GM19463 (cell line): ENCODE results near the gene MLXIP.
"Not testable (repeated sequence)": the region's sequence is repeated elsewhere in the genome, so short reads cannot be mapped to it uniquely, and the experiment has no call there.

Experiments
- ATAC-seq: cut with Tn5 transposase; IDR thresholded peaks from one replicate; pipeline ENCODE4 v1.9.1; 2021; ENCODE audit warnings: mild to moderate bottlenecking, moderate library complexity; ENCODE audit not compliant: unreplicated experiment

Gene MLXIP

GRCh38 chr12:122078141-122079032 is at the start of gene MLXIP:
Gene MLXIP (plus strand): TSS chr12:122078756. CDS start chr12:122078854, 98 bp downstream.
- peak; percentile 65 for ATAC-seq

- no peak for ATAC-seq
These were observed 49.5 kb upstream of the MLXIP start for GRCh38 chr12:122028905-122029560.

GRCh38 chr12:122029620-122030423 is 48.7 kb upstream of the MLXIP start:
- no peak for ATAC-seq

- no peak for ATAC-seq
These were observed 48.0 kb upstream of the MLXIP start for GRCh38 chr12:122030424-122031035.

- ATAC-seq: no peak
These were observed 47.0 kb upstream of the MLXIP start for GRCh38 chr12:122031342-122032216.

GRCh38 chr12:122032580-122032979 is 46.0 kb upstream of the MLXIP start:
- ATAC-seq: no peak

GRCh38 chr12:122035292-122035691 is 43.3 kb upstream of the MLXIP start:
- ATAC-seq: no peak

- ATAC-seq: no peak
These were observed 42.4 kb upstream of the MLXIP start for GRCh38 chr12:122036153-122036552.

GRCh38 chr12:122040579-122041386 is 37.8 kb upstream of the MLXIP start:
- peak; percentile 57 for ATAC-seq

GRCh38 chr12:122041458-122041857 is 37.1 kb upstream of the MLXIP start:
- ATAC-seq: not testable (repeated sequence)

GRCh38 chr12:122042910-122043309 is 35.6 kb upstream of the MLXIP start:
- ATAC-seq: no peak

- no peak for ATAC-seq
These were observed 35.1 kb upstream of the MLXIP start for GRCh38 chr12:122043476-122043875.

- ATAC-seq: no peak
These were observed 33.3 kb upstream of the MLXIP start for GRCh38 chr12:122045262-122045661.

- ATAC-seq: no peak
These were observed 32.4 kb upstream of the MLXIP start for GRCh38 chr12:122046145-122046544.

- no peak for ATAC-seq
These were observed 30.4 kb upstream of the MLXIP start for GRCh38 chr12:122048151-122048550.

- ATAC-seq: no peak
These were observed 28.7 kb upstream of the MLXIP start for GRCh38 chr12:122049827-122050226.

- no peak for ATAC-seq
These were observed 27.9 kb upstream of the MLXIP start for GRCh38 chr12:122050706-122051105.

- ATAC-seq: no peak
These were observed 27.2 kb upstream of the MLXIP start for GRCh38 chr12:122051231-122051876.

- ATAC-seq: no peak
These were observed 26.3 kb upstream of the MLXIP start for GRCh38 chr12:122052285-122052684.
